EL (cell line): ENCODE measurements around the gene EPHB3.

Experiments used
- DNase-seq: peaks from one replicate; pipeline ENCODE4 v3.0.0-alpha.2; 2016

Gene EPHB3

GRCh38 chr3:184543843-184544512 lies 17.6 kb upstream of the EPHB3 start:
- peak; percentile 85 for DNase-seq

DNA sequence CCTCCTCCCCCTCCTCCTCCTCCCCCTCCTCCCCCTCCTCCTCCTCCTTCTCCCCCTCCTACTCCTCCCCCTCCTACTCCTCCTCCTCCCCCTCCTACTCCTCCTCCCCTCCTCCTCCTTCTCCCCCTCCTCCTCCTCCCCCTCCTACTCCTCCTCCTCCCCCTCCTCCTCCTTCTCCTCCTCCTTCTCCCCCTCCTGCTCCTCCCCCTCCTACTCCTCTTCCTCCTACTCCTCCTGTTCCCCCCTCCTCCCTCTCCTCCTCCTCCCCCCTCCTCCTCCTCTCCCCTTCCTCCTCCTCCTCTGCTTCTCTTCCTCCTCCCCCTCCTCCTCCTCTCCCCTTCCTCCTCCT lies 17.1 kb upstream of the EPHB3 start:
- DNase-seq, result no peak

GRCh38 chr3:184545769-184546168 lies 15.8 kb upstream of the EPHB3 start:
- DNase-seq, result no peak

- DNase-seq, result no peak
These were observed 15.3 kb upstream of the EPHB3 start for GRCh38 chr3:184546252-184546651.

DNA sequence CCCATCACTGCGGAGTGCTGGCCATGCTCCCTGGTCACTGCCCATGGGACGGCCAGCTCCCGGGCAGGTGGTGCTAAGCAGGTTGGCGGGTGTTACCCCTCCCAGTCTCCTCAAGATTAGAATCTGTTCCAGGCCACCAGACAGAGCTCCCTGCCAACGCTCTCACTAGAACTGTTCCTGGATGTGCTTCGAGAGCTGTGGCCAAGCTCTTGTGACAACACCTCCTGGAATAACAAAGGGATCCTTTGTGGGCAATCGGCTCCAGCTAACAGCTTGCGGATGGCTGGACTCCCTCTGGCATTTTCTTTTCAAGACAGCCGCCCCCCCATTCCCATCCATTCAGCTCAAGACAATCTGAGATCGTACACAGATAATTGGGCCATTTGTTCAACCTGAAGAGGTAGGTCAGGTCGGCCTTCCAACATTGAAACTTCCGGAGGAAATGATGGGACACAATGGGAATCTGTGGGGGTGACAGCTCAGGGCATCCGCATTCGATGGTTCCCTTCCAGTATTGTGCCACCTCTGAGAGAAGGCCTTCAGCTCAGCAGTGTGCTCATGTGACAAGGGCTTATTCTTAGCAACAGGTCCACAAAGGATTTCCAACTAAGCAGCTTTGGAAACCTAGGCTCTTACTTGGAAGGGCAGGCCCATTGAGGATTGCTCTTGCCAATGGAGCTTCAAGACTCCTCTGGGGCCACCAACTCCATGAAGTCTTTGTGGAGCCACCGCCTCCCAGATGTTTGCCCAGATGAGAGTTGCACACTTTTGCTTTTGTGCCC lies 11.6 kb upstream of the EPHB3 start:
- no peak for DNase-seq

DNA sequence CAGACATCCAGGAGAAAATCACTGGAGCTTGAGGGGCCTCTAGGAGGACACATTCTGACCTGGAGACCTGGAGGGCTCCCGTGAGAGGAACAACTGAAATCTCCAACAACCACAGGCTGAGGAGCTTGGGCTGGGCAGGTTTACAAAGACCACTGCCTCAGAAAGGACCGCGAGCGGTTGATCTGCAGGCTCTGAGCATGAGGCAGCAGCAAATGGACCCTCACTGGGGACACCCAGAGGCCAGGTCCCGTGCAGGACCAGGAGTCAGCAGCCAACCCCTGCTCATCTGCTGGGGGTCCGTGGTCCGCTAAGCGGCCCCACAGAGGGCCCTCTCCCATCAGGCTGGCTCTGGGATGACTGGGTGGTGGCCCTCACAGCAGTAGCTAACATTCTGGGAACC lies 10.5 kb upstream of the EPHB3 start:
- DNase-seq, result no peak

- no peak for DNase-seq
These were observed 9.8 kb upstream of the EPHB3 start for GRCh38 chr3:184551614-184552256.

GRCh38 chr3:184552296-184552695 lies 9.3 kb upstream of the EPHB3 start:
- no peak for DNase-seq

DNA sequence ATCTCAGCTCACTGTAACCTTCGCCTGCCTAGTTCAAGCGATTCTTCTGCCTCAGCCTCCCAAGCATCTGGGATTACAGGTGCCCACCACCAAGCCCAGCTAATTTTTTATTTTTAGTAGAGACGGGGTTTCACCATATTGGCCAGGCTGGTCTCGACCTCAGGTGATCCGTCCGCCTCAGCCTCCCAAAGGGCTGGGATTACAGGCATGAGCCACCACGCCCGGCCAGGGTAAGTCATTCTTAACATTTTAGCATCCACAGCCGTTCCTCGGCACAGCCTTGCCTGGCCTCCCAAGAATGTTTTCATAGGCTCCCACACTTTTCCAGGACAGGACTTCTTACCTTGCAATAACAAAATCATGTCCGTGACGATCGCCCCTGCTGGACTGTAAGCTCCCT lies 8.7 kb upstream of the EPHB3 start:
- DNase-seq, result no peak

DNA sequence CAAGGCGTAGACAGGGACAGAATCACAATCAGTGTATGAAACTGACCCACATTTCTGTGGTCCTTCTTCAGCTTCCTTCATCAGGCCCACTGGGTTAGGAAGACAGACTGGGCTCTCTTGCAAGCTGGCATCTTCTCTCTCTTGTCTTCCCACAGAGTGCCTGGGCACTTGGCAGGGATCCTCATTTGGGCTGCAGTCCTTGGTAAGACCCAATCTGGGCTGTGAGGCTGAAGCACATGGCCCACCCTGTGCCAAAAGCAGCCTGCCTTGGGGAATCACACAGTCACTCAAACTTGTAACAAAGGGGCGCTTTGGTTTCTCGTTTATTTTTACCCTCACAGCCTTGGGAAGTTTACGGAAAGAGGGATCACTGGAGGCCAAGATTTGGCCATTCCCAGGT lies 8.2 kb upstream of the EPHB3 start:
- DNase-seq, result no peak

DNA sequence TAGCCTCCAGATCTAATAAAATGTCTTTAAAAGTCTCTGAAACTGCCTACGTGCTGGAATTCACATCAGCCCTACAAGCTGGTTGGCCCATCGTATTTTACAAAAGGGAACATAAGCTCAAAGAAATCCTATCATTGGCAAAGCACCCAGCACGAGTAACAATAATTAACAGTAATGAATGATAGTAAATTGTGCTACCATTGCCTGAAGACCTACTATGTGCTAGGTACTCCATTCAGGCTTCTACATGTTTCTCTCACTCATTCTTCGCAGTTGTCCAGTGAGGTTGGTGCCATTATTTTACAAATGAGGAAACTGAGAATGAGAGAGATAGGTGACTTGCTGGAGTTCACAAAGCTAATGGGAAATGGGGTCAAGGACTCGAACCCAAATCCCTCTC lies 7.1 kb upstream of the EPHB3 start:
- no peak for DNase-seq

GRCh38 chr3:184556582-184557347 lies 4.8 kb upstream of the EPHB3 start:
- no peak for DNase-seq

GRCh38 chr3:184557348-184557950 lies 4.1 kb upstream of the EPHB3 start:
- no peak for DNase-seq

GRCh38 chr3:184558726-184559125 lies 2.9 kb upstream of the EPHB3 start:
- no peak for DNase-seq

GRCh38 chr3:184559336-184559735 lies 2.2 kb upstream of the EPHB3 start:
- DNase-seq, result no peak

DNA sequence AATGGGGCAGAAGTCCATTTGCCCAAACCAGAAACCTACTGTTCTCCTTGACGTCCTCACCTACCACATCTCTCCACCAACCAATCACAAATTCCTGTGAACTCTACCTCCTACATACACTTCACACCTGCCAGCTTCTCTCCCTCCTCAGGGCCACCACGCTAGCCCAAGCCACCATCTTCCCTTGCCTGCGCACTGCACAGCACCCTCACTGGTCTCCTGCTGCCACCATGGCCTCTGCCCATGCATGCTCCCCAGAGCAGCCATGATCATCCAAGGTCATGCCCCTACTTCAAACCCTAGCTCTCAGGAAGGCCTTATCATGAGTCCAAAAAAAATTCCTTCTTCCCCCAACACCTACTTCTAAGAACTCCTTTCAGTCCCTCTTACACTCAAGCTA lies 1.1 kb upstream of the EPHB3 start:
- DNase-seq, result no peak

- peak; percentile 28 for DNase-seq
These were observed 610 bp downstream of the EPHB3 start for GRCh38 chr3:184561913-184562877.

DNA sequence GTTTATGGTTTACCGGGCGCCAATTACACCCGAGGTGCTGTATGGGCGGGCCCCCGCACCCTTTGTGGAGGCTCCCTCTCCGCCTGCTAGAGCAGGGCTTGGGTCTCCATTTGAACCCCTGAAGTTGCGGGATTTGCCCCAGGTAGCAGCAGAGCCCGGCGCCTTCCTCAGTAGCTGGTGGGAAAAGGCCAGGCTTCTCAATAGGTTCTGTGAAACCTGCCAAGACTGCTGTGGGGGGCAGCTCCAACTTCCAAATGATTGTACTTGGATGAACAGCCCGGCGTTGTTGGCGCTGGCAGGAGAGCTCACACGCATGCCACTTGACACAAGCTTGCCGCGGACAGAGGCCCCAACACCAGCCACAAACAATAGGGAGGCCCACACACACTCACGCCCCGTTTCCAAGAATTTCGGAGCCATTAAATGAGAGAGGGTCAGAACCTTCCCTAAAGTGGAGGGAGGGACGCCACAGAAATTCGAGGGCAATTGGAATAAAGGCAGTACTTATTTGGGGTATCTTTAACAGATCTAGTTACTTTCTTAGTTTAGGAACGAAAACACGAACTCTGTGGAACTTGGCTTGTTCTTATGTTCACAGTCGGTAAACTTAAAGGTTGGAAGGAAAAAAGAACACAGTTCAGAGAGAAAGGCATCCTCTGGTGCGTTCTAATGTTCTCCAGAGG lies 1.4 kb downstream of the EPHB3 start:
- no peak for DNase-seq

DNA sequence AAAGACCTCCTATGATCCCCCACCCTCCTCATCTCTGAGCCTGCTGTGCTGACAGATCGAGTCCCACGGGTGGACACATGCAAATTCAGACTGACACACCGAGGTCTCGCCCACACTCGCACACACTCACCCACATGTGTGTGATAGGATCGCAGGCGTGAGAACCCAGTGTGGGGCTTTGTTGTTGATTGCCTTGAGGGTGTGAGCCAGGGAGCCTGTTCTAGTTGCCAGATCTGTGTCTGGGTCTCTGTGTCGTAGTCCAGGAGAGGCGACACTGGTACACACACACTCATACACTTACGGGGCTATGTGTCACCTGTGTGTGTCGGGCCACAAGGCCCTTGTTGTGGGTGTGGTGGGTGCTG lies 2.0 kb downstream of the EPHB3 start:
- no peak for DNase-seq

- DNase-seq, result no peak
These were observed 2.5 kb downstream of the EPHB3 start for GRCh38 chr3:184563941-184564684.
